Activated CD4-positive, alpha-beta T cell treated with anti-CD3 and anti-CD28 coated beads, Interleukin-2, amount 50 U/mL, for 1 hour (primary cell): ENCODE results near the gene KCNG2.
"Not testable (repeated sequence)": the region's sequence is repeated elsewhere in the genome, so short reads cannot be mapped to it uniquely, and the experiment has no call there.

Source experiments
- DNase-seq: peaks from one replicate; pipeline ENCODE4 v3.0.0-alpha.2; 2020

Gene KCNG2

GRCh38 chr18:79797518-79798345 lies at the start of gene KCNG2:
KCNG2 (plus strand) TSS chr18:79797938; CDS start chr18:79863668, 65,730 bp downstream.
- no peak for DNase-seq

- DNase-seq = no peak
These were observed 49.2 kb upstream of the KCNG2 start for GRCh38 chr18:79748321-79749180.

GRCh38 chr18:79749251-79750191 lies 48.2 kb upstream of the KCNG2 start:
- no peak for DNase-seq

GRCh38 chr18:79750980-79751571 lies 46.7 kb upstream of the KCNG2 start:
- no peak for DNase-seq

GRCh38 chr18:79751918-79752578 lies 45.7 kb upstream of the KCNG2 start:
- DNase-seq = not testable (repeated sequence)

- DNase-seq = not testable (repeated sequence)
These were observed 44.8 kb upstream of the KCNG2 start for GRCh38 chr18:79752946-79753345.

GRCh38 chr18:79753391-79753851 lies 44.3 kb upstream of the KCNG2 start:
- no peak for DNase-seq

GRCh38 chr18:79754022-79754761 lies 43.5 kb upstream of the KCNG2 start:
- no peak for DNase-seq

GRCh38 chr18:79754831-79755351 lies 42.8 kb upstream of the KCNG2 start:
- no peak for DNase-seq

- no peak for DNase-seq
These were observed 42.1 kb upstream of the KCNG2 start for GRCh38 chr18:79755496-79756142.

GRCh38 chr18:79756143-79756500 lies 41.6 kb upstream of the KCNG2 start:
- DNase-seq = no peak

GRCh38 chr18:79756826-79757225 lies 40.9 kb upstream of the KCNG2 start:
- no peak for DNase-seq

GRCh38 chr18:79760348-79760747 lies 37.4 kb upstream of the KCNG2 start:
- DNase-seq = no peak

GRCh38 chr18:79760881-79761280 lies 36.9 kb upstream of the KCNG2 start:
- DNase-seq = no peak

GRCh38 chr18:79763407-79763806 lies 34.3 kb upstream of the KCNG2 start:
- DNase-seq = no peak

- no peak for DNase-seq
These were observed 33.6 kb upstream of the KCNG2 start for GRCh38 chr18:79764131-79764530.

GRCh38 chr18:79765491-79766245 lies 32.1 kb upstream of the KCNG2 start:
- DNase-seq = no peak

GRCh38 chr18:79766308-79766707 lies 31.4 kb upstream of the KCNG2 start:
- DNase-seq = no peak

- DNase-seq = no peak
These were observed 29.0 kb upstream of the KCNG2 start for GRCh38 chr18:79768745-79769144.
